Breast epithelium (tissue), 4 donors: Measurements from ENCODE around the gene TOMM22. TPM values are rescaled to one million over a fixed set of nuclear protein-coding genes. Genes with fewer than 3 reads are reported as not detected.

Experiments
- DNase-seq, 2 donors: peaks; one replicate each; pipeline ENCODE4 v3.0.0-alpha.2; 2019; ENCODE audit warnings: low spot score in 2 of 2
- H3K27ac ChIP-seq, 2 donors: fragments of 200-600 bp; sonication (generic) in 1 of 2; one replicate each; pipeline ENCODE4 v1.5.1; 2016 to 2019; ENCODE audit warnings: mild to moderate bottlenecking in 1 of 2
- H3K27me3 ChIP-seq, 2 donors: fragments of 200-600 bp; sonication (generic) in 1 of 2; one replicate each; pipeline versions ENCODE4 v1.5.1 to v1.6.0; 2017 to 2019; ENCODE audit warnings: control low read depth in 1 of 2, mild to moderate bottlenecking in 1 of 2
- H3K36me3 ChIP-seq: fragments of 200-600 bp; one replicate; pipeline ENCODE4 v1.5.1; 2019
- H3K4me1 ChIP-seq, 2 donors: fragments of 200-600 bp; sonication (generic); one replicate each; pipeline ENCODE4 v1.5.1; 2016 to 2019; ENCODE audit warnings: control low read depth in 1 of 2
- H3K4me3 ChIP-seq, 3 donors: fragments of 200-600 bp; sonication (generic); 1 replicate in 2 of 3; 2 replicates in 1 of 3; pipeline ENCODE4 v1.5.1; 2016 to 2019; ENCODE audit warnings: mild to moderate bottlenecking in 3 of 3, moderate library complexity in 2 of 3
- H3K9me3 ChIP-seq, 2 donors: fragments of 200-600 bp; sonication (generic) in 1 of 2; one replicate each; pipeline ENCODE4 v1.5.1; 2016 to 2019; ENCODE audit warnings: control low read depth in 1 of 2
- POLR2A ChIP-seq: fragments of 450-650 bp; IDR thresholded peaks from one replicate; pipeline ENCODE4 v1.6.1; 2016; ENCODE audit warnings: antibody characterized with exemption, mild to moderate bottlenecking, moderate library complexity
- POLR2AphosphoS5 ChIP-seq, 3 donors: sonication (generic); formaldehyde crosslinking; IDR thresholded peaks; one replicate each; pipeline ENCODE4 v1.6.1; 2017; ENCODE audit warnings: antibody characterized with exemption in 3 of 3
- intact Hi-C: fragments of 100-400 bp; cut with DNase I; formaldehyde crosslinking; loops from one replicate; pipeline ENCODE4 v1.15.1; 2023; ENCODE audit warnings: low total_unique reads
- total RNA-seq, 3 donors: library from RNA; depleted of rRNA; stranded (reverse); fragments of >200 nt; gene quantifications; one replicate each; pipeline ENCODE4 v1.1.0, GENCODE V29; 2016
- TF ChIP-seq, protein P1 (sequence below), 3 donors: fragments of 450-650 bp; IDR thresholded peaks; one replicate each; pipeline ENCODE4 v1.5.1; 2016 to 2017; ENCODE audit warnings: antibody characterized with exemption in 3 of 3, mild to moderate bottlenecking in 3 of 3, moderate library complexity in 3 of 3

The TOMM22 gene
- total RNA-seq, 3 donors from 2014 or later, result 30.6 to 37.3 (median 32.8) TPM

DNA sequence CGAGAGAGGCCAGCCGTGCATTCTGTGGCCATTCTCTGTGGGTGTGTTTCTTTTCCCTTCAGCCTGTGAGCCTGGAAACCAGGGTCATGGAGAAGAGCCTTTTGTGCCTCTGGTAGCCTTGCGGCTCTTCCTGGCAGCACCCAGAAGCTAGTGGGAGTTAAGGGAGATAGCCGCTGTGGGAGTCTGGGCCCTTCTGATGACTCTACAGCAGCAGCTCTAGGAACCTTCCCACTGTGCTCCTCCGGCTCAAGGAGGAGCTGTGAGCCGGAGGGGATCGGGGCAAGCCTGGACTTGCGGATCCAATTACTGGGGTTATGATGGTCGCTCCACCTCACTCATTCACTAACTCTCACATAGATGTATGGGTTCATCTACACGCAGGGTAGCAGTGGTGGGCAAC lies 34.5 kb downstream of the TOMM22 start:
- Histone ChIP-seq H3K9me3 (no peaks in the 10 kb centered on the region), H3K4me1 (no peaks in the 10 kb centered on the region), H3K27ac (no peak overlapping the region), H3K36me3 (no peaks in the 10 kb centered on the region), H3K4me3 (no peak overlapping the region), H3K27me3 (no peaks in the 10 kb centered on the region)
- intact Hi-C loops, result no loop called here
- TF ChIP-seq, protein P1, sequence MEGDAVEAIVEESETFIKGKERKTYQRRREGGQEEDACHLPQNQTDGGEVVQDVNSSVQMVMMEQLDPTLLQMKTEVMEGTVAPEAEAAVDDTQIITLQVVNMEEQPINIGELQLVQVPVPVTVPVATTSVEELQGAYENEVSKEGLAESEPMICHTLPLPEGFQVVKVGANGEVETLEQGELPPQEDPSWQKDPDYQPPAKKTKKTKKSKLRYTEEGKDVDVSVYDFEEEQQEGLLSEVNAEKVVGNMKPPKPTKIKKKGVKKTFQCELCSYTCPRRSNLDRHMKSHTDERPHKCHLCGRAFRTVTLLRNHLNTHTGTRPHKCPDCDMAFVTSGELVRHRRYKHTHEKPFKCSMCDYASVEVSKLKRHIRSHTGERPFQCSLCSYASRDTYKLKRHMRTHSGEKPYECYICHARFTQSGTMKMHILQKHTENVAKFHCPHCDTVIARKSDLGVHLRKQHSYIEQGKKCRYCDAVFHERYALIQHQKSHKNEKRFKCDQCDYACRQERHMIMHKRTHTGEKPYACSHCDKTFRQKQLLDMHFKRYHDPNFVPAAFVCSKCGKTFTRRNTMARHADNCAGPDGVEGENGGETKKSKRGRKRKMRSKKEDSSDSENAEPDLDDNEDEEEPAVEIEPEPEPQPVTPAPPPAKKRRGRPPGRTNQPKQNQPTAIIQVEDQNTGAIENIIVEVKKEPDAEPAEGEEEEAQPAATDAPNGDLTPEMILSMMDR (IDR thresholded peaks at IDR 0.05), result no peak
- TF ChIP-seq POLR2AphosphoS5 (IDR thresholded peaks at IDR 0.05), result no peak
- TF ChIP-seq POLR2A, result no peak
- DNase-seq, result no peak

DNA sequence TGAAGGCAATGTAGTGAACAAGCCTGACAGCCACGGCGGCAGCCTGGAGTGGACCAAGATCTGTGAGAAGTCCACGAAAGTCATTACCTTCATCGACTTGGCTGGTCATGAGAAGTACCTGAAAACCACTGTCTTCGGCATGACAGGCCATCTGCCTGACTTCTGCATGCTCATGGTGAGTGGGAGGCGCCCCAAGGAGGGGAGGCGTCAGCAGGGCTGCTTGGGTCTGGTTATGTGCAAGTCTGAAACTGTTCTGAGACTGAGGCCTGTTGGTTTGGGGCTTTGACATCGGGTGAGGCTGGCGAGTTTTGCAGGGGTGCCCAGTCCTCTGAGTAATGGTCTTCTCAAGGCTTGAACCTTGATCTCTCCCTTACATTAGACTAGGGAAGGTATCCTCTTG lies 35.1 kb downstream of the TOMM22 start:
- Histone ChIP-seq H3K9me3 (no peaks in the 10 kb centered on the region), H3K36me3 (no peaks in the 10 kb centered on the region), H3K4me1 (no peaks in the 10 kb centered on the region), H3K27me3 (no peaks in the 10 kb centered on the region), H3K27ac (peak overlapping the region in 1 of 2 donors; percentile 19), H3K4me3 (no peak overlapping the region)
- peak in 1 of 2 donors; percentile 38 for DNase-seq
- TF ChIP-seq, protein P1 (IDR thresholded peaks at IDR 0.05), result no peak
- no peak for TF ChIP-seq POLR2AphosphoS5 (IDR thresholded peaks at IDR 0.05)
- TF ChIP-seq POLR2A, result no peak
- intact Hi-C loops, result no loop called here

DNA sequence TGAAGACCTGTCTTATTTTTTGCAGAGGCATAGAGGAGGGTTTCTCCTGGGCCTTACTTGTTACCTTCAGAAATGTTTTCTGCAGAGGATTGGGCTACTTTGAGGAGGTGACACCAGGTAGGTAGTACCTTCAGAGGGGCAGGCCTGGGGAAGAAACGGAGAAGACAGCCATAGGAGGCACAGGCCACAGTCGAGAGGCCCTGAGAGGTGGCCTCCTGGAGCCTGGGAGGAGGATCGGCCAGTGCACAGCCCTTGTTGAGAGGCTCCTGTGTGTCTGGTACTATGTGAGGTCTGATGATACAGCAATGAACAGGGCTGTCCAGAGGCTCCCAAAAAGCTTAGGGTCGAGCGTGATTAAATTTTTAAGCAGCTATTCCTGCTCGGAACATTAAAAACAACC lies 35.5 kb downstream of the TOMM22 start:
- intact Hi-C loops, result no loop called here
- no peak overlapping the region for H3K4me3 ChIP-seq
- TF ChIP-seq POLR2A, result no peak
- no peak for TF ChIP-seq POLR2AphosphoS5 (IDR thresholded peaks at IDR 0.05)
- TF ChIP-seq, protein P1 (IDR thresholded peaks at IDR 0.05), result no peak
- no peaks in the 10 kb centered on the region for H3K27me3 ChIP-seq
- no peak for DNase-seq
- H3K9me3 ChIP-seq, result no peaks in the 10 kb centered on the region
- no peaks in the 10 kb centered on the region for H3K4me1 ChIP-seq
- H3K36me3 ChIP-seq, result no peaks in the 10 kb centered on the region
- peak overlapping the region; percentile 19 to 23 for H3K27ac ChIP-seq

DNA sequence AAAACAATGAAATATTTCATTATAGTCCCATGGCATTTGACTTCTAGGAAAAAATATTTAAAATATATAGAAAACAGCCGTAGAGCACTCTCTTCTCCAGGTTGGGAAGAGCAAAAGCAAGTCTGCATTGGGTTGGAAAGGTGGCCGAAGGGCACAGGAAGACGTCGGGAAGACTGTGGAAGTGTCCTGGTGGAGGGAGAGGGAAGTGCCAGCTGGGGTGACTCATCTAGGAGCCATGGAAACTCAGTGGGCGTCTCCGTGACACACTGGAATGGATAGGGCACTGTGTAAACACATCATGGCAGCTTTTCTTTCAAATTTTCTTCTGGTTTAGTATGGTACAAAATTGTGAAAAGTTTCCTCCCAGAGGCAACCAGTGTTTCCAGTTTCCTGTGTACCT lies 36.7 kb downstream of the TOMM22 start:
- intact Hi-C loops, result no loop called here
- TF ChIP-seq POLR2AphosphoS5 (IDR thresholded peaks at IDR 0.05) (peak in 2 of 3 donors; percentile 16 to 22), POLR2A (no peak)
- TF ChIP-seq, protein P1 (IDR thresholded peaks at IDR 0.05), result peak; percentile 66 to 90 (median 72)
- peak; percentile 68 to 73 for DNase-seq
- H3K27ac ChIP-seq, result peak overlapping the region; percentile 34 to 54
- no peaks in the 10 kb centered on the region for H3K4me1 ChIP-seq
- no peaks in the 10 kb centered on the region for H3K27me3 ChIP-seq
- H3K9me3 ChIP-seq, result no peaks in the 10 kb centered on the region
- H3K36me3 ChIP-seq, result no peaks in the 10 kb centered on the region
- H3K4me3 ChIP-seq, result no peak overlapping the region

DNA sequence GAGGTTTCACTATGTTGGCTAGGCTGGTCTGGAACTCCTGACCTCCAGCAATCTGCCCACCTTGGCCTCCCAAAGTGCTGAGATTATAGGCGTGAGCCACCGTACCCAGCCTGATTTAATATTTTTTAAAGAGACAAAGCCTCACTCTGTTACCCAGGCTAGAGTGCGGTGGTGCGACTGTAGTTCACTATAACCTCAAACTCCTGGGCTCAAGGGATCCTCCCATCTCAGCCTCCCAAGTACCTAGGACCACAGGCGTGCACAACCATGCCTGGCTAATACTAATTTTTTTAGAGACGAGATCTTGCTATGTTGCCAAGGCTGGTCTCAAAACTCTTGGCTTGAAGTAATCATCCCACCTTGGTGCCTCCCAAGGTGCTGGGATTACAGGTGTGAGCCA lies 37.4 kb downstream of the TOMM22 start:
- no peaks in the 10 kb centered on the region for H3K9me3 ChIP-seq
- no peaks in the 10 kb centered on the region for H3K4me1 ChIP-seq
- H3K4me3 ChIP-seq, result no peak overlapping the region
- no peaks in the 10 kb centered on the region for H3K36me3 ChIP-seq
- no peak for DNase-seq
- TF ChIP-seq, protein P1 (IDR thresholded peaks at IDR 0.05), result no peak
- TF ChIP-seq POLR2AphosphoS5 (IDR thresholded peaks at IDR 0.05), result no peak
- no peak for TF ChIP-seq POLR2A
- H3K27me3 ChIP-seq, result no peaks in the 10 kb centered on the region
- intact Hi-C loops, result no loop called here
- peak overlapping the region; percentile 34 to 54 for H3K27ac ChIP-seq
